Globus pallidus (tissue), 1 donor: Measurements from ENCODE around the gene OCIAD1.
"Not testable (repeated sequence)": the region's sequence is repeated elsewhere in the genome, so short reads cannot be mapped to it uniquely, and the experiment has no call there.

ENCODE experiments used
- DNase-seq: peaks from one replicate; pipeline ENCODE4 v3.0.0-alpha.2; 2015; ENCODE audit warnings: low spot score

The OCIAD1 gene

DNA sequence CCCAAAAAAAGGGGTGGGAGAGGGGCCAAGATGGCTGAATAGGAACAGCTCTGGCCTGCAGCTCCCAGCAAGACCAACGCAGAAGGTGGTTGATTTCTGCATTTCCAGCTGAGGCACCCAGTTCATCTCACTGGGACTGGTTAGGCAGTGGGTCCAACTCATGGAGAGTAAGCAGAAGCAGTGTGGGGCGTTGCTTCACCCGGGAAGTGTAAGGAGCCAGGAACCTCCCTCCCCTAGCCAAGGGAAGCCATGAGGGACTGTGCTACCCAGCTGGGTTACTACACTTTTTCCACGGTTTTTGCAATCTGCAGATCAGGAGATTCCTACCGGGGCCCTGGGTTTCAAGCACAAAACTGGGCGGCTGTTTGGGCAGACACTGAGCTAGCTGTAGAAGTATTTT, 13.9 kb upstream of the OCIAD1 start:
- DNase-seq = no peak

DNA sequence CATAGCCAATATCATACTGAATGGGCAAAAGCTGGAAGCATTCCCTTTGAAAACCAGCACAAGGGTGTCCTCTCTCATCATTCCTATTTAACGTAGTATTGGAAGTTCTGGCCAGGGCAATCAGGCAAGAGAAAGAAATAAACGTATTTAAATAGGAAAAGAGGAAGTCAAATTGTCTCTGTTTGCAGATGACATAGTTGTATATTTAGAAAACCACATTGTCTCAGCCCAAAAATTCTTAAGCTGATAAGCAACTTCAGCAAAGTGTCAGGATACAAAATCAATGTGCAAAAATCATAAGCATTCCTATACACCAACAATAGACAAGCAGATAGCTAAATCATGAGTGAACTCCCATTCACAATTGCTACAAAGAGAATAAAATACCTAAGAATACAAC, 9.5 kb upstream of the OCIAD1 start:
- DNase-seq = not testable (repeated sequence)

DNA sequence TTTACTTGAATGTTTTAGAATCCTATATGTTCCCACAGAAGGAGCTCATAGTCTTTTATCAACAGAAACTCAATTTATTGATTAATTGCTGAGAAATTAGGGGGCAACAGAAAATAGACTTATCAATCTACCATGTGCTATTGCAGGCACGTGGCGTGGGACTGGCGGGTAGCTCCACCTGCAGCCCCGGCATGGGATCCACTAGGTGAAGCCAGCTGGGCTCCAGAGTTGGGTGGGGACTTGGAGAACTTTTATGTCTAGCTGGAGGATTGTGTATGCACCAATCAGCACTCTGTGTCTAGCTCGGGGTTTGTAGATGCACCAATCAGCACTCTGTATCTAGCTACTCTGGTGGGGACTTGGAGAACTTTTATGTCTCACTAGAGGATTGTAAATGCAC, 3.3 kb upstream of the OCIAD1 start:
- no peak for DNase-seq

DNA sequence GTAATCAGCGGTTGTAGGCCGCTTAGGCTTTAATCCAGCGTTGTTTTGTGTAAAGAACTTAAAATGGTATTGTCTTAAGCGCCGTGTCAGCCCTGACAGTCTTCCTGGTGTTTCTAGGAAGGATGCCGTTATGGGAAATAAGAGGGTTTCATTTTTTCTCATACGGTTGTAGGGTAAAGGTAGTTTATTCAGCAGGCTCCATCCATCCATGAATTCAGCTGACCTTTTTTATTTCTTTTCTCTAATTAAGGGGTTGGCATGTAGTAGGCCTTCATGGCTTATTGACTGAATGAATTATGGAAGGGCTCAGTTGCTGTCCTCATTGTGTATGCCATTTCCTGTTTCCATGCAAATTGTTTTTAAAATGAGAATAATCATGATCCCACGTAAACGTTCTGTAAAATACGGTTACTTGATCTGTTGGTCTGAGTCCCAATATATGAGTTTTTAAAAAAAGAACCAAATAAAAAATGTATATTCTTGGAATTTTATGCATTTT, 693 bp downstream of the OCIAD1 start:
- no peak for DNase-seq

DNA sequence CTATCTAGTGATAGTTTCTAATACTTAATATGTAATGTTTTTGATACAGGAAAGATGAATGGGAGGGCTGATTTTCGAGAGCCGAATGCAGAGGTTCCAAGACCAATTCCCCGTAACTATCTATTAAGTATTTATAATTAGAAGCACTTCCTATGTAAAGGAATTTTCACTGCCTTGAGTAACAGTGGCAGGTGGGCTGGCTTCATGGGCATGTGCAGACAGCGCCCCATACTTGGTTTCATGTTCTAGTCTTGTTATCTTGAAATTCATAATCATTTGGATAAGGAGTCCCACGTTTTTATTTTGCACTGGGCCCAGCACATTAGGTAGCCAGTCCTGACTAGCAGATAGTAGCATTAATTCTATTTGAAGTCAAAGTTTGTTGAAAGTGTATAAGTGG, 1.7 kb downstream of the OCIAD1 start:
- DNase-seq = no peak

DNA sequence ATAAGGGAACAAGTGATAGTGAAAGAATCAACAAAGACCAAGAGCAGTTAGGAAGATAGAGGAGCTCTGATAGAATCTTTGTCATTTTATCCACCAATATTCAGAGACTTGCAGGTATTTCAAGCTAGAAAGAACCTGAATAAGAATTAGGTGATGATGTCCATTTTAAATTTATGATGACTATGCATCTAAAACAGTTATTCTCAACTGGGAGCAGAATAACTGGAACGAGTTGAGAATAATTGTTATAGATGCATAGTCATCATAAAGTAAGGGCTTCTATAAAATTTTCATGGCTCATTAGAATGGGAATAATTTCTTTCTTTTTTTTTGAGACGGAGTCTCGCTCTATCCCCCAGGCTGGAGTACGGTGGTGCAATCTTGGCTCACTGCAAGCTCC, 5.8 kb downstream of the OCIAD1 start:
- DNase-seq = no peak

DNA sequence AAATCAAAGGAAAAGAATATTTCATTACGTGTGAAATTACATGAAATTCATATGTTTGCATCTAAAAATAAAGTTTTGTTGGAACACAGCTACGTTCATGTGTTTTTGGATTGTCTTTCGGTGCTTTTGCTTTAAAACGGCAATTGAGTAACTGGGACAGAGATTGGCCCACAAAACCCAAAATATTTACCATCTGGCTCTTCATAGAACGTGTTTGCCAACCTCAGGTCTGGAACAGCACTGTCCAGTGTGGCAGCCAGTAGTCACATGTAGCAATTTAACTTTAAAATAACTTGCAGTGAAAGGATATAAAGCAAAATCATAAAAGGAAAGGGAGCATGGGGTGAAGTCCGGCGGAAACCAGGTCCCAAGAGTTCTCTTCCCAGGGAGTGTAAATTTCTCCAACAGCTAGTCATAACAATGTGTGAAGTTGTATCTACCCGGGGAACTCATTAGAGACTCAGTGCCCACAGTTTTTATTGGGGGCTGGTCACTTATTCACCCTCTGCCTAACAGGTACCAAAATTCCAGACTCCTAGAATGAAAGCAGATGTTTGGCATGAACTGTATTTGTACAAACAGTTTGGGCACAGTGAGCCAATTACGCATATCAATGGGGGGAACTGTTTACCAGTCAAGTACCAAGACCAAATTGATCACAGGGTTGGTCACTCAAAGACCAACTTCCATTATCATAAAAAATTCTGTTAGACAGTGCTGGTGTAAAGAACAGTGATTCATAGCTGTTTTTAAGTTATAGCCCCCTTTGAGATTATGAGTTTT, 10.3 kb downstream of the OCIAD1 start:
- DNase-seq = no peak

DNA sequence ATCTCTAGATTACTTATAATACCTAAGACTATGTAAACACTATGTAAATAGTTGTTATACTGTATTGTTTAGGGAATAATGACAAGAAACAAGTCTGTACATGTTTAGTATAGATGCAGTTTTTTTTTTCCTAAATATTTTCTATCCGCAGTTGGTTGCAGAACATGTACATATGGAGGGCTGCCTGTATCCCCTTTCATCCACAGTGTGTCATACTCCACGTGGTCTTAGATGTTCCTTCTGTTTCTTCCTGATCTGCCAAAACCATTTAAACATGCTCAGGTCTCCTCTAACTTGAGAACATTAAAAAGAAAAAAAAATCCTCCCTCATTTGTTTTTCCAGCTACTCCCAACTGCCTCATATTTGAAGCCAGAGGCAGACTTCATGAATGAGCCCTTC, 14.0 kb downstream of the OCIAD1 start:
- DNase-seq = no peak

DNA sequence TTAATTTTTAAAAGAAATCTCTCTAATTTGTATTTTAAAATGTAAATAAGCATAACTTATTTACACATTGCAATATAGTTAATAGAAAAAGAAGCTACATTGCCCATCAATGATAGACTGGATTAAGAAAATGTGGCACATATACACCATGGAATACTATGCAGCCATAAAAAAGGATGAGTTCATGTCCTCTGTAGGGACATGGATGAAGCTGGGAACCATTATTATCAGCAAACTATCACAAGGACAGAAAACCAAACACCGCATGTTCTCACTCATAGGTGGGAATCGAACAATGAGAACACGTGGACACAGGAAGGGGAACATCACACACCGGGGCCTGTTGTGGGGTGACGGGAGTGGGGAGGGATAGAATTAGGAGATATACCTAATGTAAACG, 17.9 kb downstream of the OCIAD1 start:
- DNase-seq = not testable (repeated sequence)

DNA sequence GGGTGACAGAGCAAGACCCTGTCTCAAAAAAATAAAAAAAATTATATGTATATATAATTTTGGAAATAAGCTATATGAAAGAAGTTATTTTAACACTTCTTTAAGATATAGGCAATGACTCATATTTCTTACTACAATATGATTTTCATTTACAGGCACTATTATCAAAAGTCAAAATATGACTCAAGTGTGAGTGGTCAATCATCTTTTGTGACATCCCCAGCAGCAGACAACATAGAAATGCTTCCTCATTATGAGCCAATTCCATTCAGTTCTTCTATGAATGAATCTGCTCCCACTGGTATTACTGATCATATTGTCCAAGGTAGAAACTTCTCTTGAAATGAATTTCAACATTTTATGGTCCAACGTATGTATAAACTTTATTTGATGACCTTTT, 20.8 kb downstream of the OCIAD1 start:
- no peak for DNase-seq

DNA sequence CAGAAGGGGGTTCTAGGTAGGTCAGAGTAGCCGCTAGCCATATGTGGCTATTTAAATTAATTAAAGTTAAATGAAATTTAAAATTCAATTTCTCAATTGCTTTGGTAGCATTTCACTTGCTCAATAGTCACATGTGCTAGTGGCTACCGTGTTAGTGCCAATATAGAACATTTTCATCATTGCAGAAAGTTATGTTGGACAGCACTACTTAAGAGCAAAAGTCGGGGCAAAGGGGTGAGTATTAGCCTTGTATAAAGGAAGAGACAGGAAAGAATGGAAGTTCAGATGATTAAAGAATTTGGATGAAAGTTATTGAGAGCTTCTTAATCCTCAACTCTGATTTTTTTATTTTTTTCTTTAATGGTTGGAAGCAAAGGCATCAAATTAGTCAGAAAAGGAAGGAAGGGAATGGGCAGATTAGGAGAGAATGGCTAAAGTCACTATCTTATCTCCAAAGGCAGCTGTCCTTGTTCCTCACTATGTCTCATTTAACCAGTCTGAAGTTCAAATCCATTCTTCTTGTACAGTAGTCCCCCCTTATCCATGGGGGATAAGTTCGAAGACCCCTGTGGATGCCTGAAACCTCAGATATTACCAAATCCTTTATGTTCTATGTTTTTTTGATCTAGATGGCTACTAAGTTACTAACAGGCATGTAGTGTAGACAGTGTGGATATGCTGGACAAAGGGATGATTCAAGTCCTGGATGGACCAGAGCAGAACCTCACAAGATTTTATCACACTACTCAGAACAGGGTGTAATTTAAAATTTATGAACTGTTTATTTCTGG, 22.9 kb downstream of the OCIAD1 start:
- no peak for DNase-seq

DNA sequence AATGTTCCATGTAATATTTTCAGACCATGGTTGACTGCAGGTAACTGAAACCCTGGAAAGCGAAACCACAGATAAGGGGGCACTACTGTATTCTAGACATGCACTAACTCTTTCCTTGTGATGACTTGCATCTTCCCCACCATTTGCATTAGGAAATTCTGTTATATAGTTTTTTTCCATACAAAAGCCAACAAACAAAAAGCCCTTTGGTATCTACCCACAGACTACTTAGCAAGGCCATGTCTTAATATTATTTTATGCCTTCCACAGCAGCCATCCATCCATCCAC, 23.5 kb downstream of the OCIAD1 start:
- no peak for DNase-seq

DNA sequence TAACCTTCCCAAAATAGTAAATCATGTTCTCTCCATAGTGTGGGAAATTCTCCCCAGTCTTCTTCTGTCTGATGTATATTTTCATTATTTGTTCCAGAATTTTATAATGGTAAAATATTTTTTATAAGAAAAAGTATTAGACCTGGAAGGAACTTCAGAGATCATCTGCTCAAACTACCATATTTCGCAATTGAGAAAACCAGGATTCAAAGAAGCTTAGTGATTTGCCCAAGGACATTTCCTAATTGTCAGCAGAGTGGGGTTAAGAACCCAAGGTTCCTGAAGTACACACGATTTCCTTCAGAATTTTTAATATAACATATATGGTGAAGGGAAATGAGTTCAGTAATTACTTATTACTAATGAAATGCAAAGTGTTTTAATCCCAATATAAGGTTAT, 24.1 kb downstream of the OCIAD1 start:
- no peak for DNase-seq

DNA sequence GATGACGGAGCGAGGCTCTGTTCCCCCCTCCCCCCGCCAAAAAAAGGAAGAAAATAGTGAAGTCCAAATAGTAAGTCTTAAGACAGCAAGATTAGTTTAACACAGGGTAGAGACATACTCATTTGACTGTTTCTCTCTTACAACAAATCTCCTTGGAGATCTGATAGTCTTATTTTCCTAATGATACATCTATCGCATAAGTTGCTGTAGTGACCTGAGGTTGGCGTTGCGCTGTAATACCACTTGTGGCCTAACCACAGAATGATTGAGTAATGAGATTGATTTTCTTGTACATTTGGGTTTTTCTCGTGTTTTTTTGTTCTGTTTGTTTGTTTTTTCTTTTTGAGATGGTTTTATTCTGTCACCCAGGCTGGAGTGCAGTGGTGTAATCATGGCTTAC, 27.2 kb downstream of the OCIAD1 start:
- no peak for DNase-seq

DNA sequence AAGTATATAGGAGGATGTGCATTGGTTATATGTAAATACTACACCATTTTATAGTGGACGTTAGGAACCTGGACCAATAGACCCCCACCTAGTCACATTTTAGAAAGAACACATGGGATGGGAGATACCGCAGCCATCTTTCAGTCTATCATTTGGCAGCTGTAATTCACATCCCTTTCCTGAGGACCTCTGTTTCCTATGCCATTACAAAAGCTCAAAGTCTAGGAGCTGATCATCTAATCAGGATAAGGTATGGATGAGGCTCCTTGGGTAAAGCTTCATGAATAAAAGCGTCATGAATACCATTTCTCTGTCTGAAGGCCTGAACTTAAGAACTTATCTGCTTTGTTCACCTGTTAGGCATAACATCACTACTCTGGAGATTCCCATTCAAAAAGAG, 31.1 kb downstream of the OCIAD1 start:
- DNase-seq = no peak

DNA sequence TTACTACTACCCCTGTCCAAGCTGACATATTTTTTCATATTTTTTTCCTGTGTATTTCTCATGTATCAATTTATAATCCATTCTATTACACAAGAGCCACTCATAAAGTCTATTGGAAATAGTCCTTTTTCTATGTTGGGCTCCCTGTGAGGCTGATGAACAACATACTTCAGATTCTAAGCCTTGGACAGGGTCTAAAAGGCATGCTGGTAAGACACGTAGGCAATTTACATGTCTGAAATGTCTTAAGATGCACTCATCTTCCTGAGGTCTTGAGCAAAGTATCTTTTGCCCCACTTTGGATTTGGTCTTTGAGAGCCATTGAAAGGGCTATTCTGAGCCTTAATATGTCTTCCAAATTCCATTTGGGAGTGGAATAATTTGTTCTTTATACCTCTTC, 31.8 kb downstream of the OCIAD1 start:
- no peak for DNase-seq

DNA sequence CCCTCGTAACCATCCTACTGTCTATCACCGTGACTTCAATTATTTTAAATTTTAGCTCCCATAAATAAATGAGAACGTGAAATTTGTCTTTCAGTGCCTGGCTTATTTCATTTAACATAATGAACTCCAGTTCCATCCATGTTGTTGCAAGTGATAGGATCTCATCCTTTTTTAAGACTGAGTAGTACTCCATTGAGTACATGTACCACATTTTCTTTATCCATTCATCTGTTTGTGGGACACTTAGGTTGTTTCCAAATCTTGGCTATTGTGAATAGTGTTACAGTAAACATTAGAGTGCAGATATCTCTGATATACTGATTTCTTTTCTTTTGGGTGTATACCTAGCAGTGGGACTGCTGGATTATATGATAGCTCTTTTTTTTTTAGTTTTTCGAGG, 32.8 kb downstream of the OCIAD1 start:
- DNase-seq = no peak

DNA sequence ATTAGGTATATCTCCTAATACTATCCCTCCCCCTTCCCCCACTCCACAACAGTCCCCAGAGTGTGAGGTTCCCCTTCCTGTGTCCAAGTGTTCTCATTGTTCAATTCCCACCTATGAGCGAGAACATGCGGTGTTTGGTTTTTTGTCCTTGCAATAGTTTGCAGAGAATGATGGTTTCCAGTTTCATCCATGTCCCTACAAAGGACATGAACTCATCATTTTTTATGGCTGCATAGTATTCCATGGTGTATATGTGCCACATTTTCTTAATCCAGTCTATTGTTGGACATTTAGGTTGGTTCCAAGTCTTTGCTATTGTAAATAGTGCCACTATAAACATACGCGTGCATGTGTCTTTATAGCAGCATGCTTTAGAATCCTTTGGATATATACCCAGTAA, 33.8 kb downstream of the OCIAD1 start:
- not testable (repeated sequence) for DNase-seq

DNA sequence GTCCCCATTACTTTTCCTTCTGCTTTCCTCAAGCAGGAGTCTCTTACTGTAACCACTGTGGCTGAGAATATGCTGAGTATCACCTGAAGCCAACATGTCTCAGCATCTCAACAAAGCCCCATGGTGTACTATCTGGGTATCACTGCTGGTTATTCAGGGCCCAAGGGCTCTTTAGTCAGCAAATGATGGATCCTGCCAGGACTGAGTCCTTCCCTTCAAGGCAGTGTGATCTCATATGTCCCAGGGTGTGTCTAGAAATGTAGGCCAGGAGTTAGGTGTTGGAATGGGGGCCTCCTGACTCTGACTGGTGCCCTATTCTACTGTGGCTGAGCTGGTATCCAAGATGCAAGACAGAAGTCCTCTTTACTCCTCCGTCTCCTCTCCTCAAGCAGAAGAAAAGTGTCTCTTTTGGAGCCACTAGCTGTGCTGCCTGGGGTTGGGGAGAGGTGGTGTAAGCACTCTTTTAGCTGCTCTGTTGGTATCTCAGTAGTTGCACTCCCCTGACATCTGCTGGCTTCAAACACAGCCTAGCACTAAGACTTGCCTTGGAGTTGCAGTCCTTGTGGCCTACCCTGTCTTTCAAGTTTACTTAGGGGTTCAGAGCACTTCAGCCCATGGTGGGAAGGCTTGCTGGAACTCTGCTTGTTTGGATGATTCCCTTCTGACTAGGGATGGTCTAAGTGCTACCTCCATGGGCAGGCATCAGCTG, 47.1 kb downstream of the OCIAD1 start:
- peak; percentile 45 for DNase-seq

DNA sequence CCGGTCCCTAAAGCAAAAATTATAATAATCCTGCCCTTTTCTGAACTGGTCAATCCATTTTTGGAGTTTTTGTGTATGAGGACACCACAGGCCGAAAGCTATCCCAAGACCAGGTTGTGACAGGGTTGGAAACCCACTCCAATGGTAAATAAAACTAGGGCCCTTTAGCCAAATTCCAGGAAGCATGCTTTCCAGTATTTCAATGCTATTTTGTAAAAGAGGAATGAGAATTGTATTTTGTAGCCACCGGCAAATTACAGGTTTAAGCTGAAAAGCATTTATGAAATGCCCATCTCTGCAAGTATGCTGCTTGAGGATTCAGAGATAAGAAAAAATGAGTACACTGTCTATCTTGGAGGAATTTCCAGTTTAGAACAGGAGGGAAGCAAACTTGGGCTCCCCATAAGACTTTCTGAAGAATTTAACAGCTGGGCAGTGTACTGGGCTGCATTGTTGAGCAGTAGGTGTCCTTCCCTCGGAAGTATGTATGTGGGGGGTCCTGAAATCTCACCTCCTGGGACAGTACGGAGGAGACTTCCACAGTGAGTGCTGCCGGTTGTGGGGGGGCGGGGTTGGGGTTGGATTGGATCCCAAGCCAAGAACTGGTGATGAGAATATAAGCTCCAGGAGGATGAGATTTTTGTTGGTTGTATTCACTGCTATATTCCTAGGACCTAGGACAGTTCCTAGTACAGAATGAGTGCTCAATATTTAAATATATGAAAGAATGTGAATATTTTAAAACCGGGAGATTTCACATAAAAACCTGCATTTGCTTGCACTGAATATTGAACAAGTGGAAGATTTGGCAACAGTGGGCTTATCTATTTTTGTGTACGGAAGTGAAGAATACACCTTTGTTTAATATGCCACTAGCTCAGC, 48.9 kb downstream of the OCIAD1 start:
- no peak for DNase-seq

DNA sequence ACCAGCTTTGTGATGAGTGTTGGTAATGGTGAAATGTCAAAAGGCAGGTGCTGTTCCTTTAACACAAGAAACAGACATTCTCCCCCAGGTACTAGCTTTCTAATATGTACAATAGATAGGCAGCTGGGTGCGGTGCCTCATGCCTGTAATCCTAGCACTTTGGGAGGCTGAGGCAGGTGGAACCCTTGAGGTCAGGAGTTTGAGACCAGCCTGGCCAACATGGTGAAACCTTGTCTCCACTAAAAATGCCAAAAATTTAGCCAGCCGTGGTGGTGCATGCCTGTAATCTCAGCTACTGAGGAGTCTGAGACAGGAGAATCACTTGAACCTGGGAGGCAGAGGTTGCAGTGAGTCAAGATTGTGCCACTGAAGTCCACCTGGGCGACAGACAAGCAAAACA, 50.8 kb downstream of the OCIAD1 start:
- not testable (repeated sequence) for DNase-seq

DNA sequence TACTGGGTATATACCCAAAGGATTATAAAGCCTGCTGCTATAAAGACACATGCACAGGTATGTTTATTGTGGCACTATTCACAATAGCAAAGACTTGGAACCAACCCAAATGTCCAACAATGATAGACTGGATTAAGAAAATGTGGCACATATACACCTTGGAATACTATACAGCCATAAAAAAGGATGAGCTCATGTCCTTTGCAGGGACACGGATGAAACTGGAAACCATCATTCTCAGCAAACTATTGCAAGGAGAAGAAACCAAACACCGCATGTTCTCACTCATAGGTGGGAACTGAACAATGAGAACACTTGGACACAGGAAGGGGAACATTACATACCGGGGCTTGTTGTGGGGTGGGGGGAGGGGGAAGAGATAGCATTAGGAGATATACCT, 58.9 kb downstream of the OCIAD1 start:
- not testable (repeated sequence) for DNase-seq
